Measurements from ENCODE around the gene GLP2R.

GRCh38 chr17:9917131-9917530, 91.4 kb downstream of the GLP2R start:
- TF ChIP-seq POLR2AphosphoS5 (IDR thresholded peaks at IDR 0.05) (no peak), POLR2A (IDR thresholded peaks at IDR 0.05) (no peak)
